Pulmonary artery endothelial cell (primary cell): Measurements from ENCODE around the gene OXT. TPM values are rescaled to one million over a fixed set of nuclear protein-coding genes. Genes with fewer than 3 reads are reported as not detected.
"Not testable (repeated sequence)": the region's sequence is repeated elsewhere in the genome, so short reads cannot be mapped to it uniquely, and the experiment has no call there.

Experiments used
- DNase-seq: peaks from one replicate; pipeline ENCODE4 v3.0.0-alpha.2; 2011; ENCODE audit warnings: low read depth, low spot score
- total RNA-seq: library from RNA; depleted of rRNA; stranded (reverse); fragments of >200 nt; gene quantifications from 2 replicates; pipeline ENCODE4 v1.2.3, GENCODE V29; 2014

Gene OXT
- total RNA-seq, 1 donor from 2014 or later = not detected

- DNase-seq = no peak
These were observed 23.7 kb upstream of the OXT start for GRCh38 chr20:3047486-3048419.

DNA sequence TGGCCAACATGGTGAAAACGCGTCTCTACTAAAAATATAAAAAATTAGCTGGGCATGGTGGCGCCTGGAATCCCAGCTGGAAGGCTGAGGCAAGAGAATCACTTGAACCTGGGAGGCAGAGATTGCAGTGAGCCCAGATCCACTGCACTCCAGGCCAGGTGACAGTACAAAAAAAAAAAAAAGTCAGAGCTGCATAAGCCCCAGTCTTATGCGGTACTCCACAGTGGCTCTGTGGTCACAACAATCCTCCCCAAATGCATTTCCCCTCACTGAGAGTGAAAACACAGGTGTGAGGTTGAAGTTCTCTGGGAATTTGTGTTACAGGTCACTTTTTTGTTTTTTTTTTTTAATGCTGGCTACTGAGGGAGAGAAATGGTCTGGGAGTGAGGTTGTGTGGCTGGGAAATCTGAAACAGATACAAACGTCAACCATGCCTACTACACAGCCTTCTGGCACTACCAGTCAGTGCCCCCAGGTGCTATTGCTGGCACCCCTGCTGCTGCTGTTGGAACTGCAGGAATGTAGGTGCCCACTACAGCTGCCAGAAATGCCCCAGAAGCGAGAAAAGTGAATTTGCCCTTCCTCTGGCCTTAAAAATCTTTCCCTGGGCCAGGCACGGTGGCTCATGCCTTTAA, 19.9 kb upstream of the OXT start:
- no peak for DNase-seq

DNA sequence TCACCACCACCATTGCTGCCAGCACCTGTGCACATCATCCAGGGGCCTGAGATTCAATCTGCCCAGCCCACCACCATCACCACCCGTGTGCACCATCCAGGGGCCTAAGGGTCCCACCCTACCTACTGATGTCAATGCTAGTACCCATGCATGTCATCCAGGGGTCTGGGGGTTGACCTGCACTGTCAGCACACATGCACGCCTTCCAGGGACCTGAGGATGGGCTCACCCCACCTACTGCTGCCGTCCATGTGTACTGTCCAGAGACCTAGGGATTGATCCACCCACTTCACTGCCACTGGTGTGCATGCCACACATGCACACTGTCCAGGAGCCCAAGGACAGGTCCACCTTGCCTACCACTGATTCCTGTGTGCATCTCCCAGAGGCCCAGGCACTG, 11.9 kb upstream of the OXT start:
- DNase-seq = no peak

DNA sequence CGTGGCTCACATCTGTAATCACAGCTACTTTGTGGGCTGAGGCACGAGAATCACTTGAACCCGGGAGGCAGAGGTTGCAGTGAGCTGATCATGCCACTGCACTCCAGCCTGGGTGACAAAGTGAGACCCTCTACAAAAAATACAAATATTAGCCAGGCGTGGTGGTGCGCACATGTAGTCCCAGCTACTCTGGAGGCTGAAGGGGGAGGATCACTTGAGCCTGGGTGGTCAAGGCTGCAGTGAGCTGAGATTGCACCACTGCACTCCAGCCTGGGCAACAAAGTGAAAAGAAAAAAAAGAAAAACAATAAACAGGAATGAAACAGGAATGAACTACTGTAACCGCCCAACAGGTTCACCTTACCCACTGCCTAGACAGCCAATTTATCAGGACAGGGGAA, 7.3 kb upstream of the OXT start:
- DNase-seq = not testable (repeated sequence)

DNA sequence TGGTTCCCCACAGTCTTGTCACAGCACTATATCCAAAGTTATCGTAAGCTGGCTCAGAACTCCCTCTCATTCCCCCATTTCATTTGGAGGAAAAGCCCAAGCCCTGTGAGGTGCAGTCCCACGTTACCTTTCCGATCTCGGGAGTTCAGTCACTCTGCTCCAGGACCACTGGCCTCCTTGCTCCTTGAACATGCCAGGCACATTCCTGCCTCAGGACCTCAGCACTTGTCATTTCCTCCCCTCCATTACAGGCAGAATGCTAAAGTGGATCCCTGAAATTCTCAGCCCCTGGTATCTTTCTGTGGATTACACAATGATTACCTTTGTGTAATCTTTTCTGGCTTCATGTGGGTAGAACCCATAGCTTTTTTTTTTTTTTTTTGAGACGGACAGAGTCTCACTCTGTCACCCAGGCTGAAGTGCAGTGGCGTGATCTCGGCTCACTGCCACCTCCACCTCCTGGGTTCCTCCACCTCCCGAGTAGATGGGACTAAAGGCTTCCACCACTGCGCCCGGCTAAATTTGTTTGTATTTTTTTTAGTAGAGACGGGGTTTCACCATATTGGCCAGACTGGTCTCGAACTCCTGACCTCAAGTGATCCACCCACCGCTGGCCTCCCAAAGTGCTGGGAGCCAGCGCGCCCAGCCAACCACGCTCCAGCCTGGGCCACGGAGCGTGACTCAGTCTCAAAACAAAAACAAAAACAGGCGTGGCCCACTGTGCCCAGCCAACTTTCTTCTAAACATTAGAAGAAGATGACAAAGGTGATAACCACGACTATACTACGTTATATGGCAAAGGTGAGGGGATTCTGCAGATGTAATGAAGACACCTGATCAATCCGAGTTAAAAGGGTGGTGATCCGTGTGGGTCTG, 4.0 kb upstream of the OXT start:
- DNase-seq = no peak

DNA sequence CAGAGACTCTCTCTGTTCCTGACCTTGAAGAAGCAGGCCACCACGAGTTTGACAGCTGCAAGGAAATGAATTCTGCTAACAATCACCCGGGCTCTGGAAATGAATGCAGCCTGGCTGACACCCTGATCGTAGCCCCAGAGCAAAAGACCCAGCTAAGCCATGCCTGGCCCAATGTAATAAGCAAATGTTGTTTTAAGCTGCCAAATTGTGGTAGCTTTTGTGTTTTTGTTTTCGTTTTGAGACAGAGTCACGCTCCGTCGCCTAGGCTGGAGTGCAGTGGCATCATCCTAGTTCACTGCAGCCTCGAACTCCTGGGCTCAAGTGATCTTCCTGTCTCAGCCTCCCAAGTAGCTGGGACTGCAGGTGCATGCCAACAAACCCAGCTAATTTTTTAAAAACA, 3.3 kb upstream of the OXT start:
- DNase-seq = no peak

GRCh38 chr20:3068986-3069900, 2.2 kb upstream of the OXT start:
- DNase-seq = no peak

GRCh38 chr20:3070725-3071124, 695 bp upstream of the OXT start:
- no peak for DNase-seq

DNA sequence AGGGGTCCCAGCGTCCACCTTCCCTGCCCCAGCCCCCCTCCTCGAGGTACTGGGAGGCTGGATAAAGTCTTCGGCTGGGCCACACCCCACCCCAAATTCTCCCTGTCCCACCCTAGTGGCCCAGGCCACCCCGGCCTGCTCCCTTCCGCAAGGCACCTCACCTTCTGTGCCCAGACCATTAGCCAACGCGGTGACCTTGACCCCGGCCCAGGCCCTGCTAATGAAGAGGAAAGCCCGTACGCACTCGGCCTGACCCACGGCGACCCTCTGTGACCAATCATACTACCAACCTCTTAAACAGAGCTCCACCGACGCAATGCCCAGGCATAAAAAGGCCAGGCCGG, 182 bp upstream of the OXT start:
- DNase-seq = no peak

DNA sequence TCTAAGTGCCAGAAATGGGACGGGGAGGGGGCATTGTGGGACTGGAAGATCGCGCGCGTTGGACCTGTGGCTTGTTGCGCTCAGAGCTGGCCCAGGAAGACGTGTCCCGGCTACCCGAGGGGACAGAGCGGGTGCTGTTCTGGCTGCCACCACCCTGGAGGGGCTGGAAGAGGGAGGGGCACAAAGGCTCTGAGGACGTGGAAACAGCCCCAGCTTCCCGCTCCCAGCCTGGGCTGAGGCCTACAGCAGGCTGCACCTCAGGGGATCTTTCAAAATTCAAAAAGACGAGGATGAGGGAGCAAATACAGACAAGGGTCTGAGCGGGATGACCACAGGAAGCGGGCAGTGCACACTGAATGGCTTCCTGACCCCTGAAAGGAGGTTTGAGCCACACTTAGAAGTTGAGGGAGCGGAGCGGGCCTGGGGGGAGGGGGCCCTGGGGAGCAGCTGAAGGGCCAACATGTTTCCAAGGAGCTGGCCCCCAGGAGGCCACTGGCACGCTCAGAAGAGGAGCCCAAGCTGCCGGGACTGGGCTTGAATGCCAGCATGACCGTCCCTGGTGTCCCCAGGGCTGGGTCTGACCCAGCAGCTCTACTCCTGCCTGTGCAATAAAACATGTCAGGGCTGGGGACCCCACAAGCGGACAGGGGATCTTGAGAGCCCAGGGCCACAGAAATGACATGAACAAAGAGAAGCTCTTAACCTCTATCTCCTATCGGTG, 1.3 kb downstream of the OXT start:
- no peak for DNase-seq

GRCh38 chr20:3073251-3073643, 1.8 kb downstream of the OXT start:
- DNase-seq = not testable (repeated sequence)

DNA sequence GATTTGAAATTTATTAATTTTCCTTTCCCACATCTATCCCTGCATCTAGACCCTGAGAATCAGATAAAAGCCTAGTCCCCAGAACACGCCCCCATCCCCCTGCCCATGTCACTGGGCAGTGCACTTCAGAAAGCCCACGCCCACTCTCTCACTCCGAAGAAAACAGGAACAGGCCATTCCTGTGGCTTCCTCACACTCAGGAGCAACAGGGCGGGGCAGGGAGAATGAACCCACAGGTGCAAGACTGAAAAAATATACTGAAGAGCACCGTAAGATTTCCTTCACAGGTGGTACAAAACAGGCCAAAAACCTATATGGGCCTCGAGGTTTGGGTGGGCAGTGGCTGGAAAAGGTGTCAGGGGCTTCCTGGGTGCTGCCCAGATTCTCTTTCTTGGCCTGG, 3.4 kb downstream of the OXT start:
- DNase-seq = no peak

DNA sequence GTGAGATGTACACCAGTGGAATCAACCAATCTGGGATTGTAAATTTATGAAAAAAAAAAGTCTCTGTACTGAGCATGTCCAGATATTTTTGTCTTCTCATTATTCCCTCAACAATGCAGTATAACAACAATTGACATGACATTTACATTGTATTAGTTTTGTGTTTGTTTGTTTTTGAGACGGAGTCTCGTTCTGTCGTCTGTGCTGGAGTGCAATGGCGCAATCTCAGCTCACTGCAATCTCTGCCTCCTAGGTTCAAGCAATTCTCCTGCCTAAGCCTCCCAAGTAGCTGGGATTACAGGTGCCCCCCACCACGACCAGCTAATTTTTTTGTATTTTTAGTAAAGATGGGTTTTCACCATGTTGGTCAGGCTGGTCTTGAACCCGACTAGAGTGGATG, 3.9 kb downstream of the OXT start:
- DNase-seq = not testable (repeated sequence)

- no peak for DNase-seq
These were observed 6.3 kb downstream of the OXT start for GRCh38 chr20:3077618-3078134.

GRCh38 chr20:3080939-3081388, 9.5 kb downstream of the OXT start:
- no peak for DNase-seq

GRCh38 chr20:3081641-3082040, 10.2 kb downstream of the OXT start:
- no peak for DNase-seq

DNA sequence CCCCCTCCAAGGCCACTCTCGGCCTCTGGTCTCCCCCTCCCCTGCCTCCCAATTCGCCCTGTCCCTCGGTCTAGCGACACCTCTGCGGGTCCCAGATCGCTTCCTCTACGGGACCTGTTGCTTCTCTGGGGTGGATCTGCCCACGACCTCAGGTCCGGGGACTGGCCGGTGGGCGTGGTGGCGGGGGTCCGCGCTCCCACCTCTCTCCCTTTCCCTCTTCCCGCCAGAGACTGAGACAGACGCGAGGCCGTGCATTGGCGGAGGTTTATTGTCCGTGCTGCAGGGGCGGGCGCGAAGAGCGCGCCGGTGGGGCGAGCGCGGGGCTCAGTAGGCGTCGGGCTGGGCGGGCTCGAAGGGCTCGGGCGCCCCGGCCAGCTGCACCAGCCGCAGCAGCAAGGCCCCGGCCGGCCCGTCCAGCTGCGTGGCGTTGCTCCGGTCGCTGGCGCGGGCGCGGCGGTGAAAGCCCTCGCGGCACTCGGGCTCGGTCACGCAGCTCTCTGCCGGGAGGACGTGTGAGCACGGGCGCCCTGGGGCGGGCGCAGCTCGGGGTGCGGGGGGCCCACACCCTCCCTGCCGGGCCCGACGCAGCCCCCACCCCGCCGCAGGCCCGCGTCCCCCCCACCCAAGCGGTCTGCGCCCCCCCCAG, 11.0 kb downstream of the OXT start:
- DNase-seq = no peak

DNA sequence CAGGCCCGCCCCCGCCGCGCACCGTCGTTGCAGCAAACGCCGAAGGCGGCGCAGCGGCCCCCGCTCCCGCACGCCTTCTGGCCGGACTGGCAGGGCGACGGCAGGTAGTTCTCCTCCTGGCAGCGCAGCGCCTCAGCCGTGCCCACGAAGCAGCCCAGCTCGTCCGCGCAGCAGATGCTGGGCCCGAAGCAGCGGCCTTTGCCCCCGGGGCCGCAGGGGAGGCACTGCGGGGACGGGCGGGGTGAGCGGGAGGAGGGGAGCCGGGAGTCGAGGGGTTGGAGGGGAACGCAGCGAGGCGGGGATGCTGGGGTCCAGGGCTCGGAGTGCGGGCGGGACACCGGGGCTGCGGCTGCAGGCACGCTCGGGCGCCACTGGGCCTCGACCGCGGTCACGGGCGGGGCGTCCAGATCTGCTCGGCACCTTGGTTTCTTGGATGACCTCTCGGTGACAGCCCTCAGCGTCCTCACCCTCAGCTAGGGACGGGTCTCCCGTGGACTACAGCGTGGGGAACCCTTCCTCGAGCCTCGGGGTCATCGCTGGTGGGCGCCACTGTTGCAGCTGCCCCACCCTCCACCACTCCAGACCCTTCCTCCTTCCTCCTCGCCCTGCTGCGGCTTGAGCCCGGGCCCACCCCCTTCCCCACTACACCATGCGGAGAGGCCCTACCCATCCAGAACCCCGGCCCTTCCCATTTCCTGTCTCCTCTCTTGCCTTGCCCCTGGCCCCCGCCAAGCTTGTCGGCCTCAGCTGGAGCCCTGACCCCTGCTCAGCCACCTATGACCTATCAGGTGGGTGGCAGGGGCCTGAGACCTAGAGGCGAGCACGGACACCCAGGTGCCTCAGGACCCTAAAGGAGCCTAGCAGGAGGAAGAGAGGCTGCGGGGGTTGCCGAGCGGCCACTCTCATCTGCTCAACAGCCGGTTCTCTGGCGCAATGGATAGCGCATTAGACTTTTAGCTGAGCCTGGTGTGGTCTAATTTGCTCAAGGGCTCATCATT, 11.8 kb downstream of the OXT start:
- no peak for DNase-seq
